Tibial artery (tissue), 4 donors: ENCODE data around the gene ICE1.

ENCODE experiments used
- DNase-seq, 2 donors: peaks; one replicate each; pipeline ENCODE4 v3.0.0-alpha.2; 2019
- H3K27ac ChIP-seq, 2 donors: fragments of 200-600 bp; sonication (generic) in 1 of 2; 1 replicate in 1 of 2; 2 replicates in 1 of 2; pipeline ENCODE4 v1.5.1; 2018 to 2019; ENCODE audit warnings: mild to moderate bottlenecking in 1 of 2
- H3K27me3 ChIP-seq, 2 donors: fragments of 200-600 bp; sonication (generic) in 1 of 2; one replicate each; pipeline versions ENCODE4 v1.5.1 to v1.6.0; 2016 to 2019
- H3K36me3 ChIP-seq, 3 donors: fragments of 200-600 bp; sonication (generic) in 2 of 3; one replicate each; pipeline ENCODE4 v1.5.1; 2016 to 2019; ENCODE audit warnings: mild to moderate bottlenecking in 2 of 3
- H3K4me1 ChIP-seq, 4 donors: fragments of 200-600 bp; sonication (generic) in 2 of 4; 1 replicate in 3 of 4; 2 replicates in 1 of 4; pipeline ENCODE4 v1.5.1; 2016 to 2019
- H3K4me3 ChIP-seq, 2 donors: fragments of 200-600 bp; sonication (generic) in 1 of 2; 1 replicate in 1 of 2; 2 replicates in 1 of 2; pipeline ENCODE4 v1.5.1; 2018 to 2019; ENCODE audit warnings: mild to moderate bottlenecking in 2 of 2
- H3K9me3 ChIP-seq, 3 donors: fragments of 200-600 bp; sonication (generic) in 1 of 3; one replicate each; pipeline ENCODE4 v1.5.1; 2016 to 2019
- intact Hi-C: fragments of 100-400 bp; cut with DNase I; formaldehyde crosslinking; loops from one replicate; pipeline ENCODE4 v1.15.0; 2023; ENCODE audit warnings: low total_unique reads
- TF ChIP-seq, protein P1 (sequence below), 2 experiments: fragments of 200-600 bp in 1 of 2; fragments of 450-650 bp in 1 of 2; IDR thresholded peaks; one replicate each; pipeline ENCODE4 v1.5.1; 2017 to 2019; ENCODE audit warnings: antibody characterized with exemption in 2 of 2, mild to moderate bottlenecking in 1 of 2, moderate library complexity in 1 of 2

The ICE1 gene

DNA sequence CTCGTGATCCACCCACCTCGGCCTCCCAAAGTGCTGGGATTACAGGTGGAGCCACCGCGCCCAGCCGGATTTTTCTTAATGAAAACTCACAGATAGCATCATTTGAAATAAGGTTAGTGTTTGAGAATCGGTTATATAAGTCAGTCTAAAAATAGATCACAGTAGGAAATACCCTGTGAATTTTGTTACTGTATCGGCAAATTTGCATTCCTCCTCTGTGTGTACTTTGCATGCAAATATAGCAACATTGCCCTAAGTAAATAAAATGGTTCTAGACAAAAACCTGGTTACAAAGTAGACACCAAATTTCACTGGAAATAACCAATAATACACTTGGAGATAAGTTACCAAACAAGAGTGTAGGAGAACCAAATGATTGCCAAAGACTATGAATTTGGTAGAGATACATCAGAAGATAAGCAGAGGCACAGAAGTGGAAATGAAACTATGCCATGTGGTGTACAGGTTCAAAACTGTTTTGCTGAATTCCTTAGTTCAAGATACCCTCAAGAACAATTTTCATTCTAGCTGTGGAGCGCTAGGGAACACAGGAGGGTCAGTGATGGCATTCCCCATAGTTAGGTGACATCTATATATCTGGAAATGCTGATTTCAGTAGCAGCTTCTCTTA, 58.1 kb downstream of the ICE1 start:
- no peak for DNase-seq
- Histone ChIP-seq H3K4me3 (no peak overlapping the region), H3K4me1 (no peaks in the 10 kb centered on the region), H3K9me3 (no peaks in the 10 kb centered on the region), H3K36me3 (peaks cover 20 to 42% (median 23%) of the 10 kb centered on the region in 3 donors), H3K27me3 (no peaks in the 10 kb centered on the region), H3K27ac (no peak overlapping the region)
- intact Hi-C loops, result no loop called here
- TF ChIP-seq, protein P1, sequence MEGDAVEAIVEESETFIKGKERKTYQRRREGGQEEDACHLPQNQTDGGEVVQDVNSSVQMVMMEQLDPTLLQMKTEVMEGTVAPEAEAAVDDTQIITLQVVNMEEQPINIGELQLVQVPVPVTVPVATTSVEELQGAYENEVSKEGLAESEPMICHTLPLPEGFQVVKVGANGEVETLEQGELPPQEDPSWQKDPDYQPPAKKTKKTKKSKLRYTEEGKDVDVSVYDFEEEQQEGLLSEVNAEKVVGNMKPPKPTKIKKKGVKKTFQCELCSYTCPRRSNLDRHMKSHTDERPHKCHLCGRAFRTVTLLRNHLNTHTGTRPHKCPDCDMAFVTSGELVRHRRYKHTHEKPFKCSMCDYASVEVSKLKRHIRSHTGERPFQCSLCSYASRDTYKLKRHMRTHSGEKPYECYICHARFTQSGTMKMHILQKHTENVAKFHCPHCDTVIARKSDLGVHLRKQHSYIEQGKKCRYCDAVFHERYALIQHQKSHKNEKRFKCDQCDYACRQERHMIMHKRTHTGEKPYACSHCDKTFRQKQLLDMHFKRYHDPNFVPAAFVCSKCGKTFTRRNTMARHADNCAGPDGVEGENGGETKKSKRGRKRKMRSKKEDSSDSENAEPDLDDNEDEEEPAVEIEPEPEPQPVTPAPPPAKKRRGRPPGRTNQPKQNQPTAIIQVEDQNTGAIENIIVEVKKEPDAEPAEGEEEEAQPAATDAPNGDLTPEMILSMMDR (IDR thresholded peaks at IDR 0.05), result no peak

GRCh38 chr5:5481206-5481605, 58.7 kb downstream of the ICE1 start:
- Histone ChIP-seq H3K9me3 (no peaks in the 10 kb centered on the region), H3K27ac (no peak overlapping the region), H3K36me3 (peaks cover 14 to 40% (median 19%) of the 10 kb centered on the region in 3 donors), H3K27me3 (no peaks in the 10 kb centered on the region), H3K4me3 (no peak overlapping the region), H3K4me1 (no peaks in the 10 kb centered on the region)
- intact Hi-C loops, result no loop called here
- DNase-seq, result no peak
- TF ChIP-seq, protein P1 (IDR thresholded peaks at IDR 0.05), result no peak

GRCh38 chr5:5481633-5482032, 59.2 kb downstream of the ICE1 start:
- Histone ChIP-seq H3K9me3 (no peaks in the 10 kb centered on the region), H3K27ac (no peak overlapping the region), H3K4me1 (no peaks in the 10 kb centered on the region), H3K4me3 (no peak overlapping the region), H3K36me3 (peaks cover 9 to 40% (median 15%) of the 10 kb centered on the region in 3 donors), H3K27me3 (no peaks in the 10 kb centered on the region)
- TF ChIP-seq, protein P1 (IDR thresholded peaks at IDR 0.05), result no peak
- intact Hi-C loops, result no loop called here
- no peak for DNase-seq

- H3K4me1 ChIP-seq, result no peaks in the 10 kb centered on the region
- H3K9me3 ChIP-seq, result no peaks in the 10 kb centered on the region
- no peak overlapping the region for H3K4me3 ChIP-seq
- H3K27me3 ChIP-seq, result no peaks in the 10 kb centered on the region
- peaks cover 0 to 36% (median 5%) of the 10 kb centered on the region in 3 donors for H3K36me3 ChIP-seq
- TF ChIP-seq, protein P1 (IDR thresholded peaks at IDR 0.05), result no peak
- DNase-seq, result no peak
- no peak overlapping the region for H3K27ac ChIP-seq
- intact Hi-C loops, result no loop called here
Observed at GRCh38 chr5:5483350-5483749, 60.9 kb downstream of the ICE1 start.

DNA sequence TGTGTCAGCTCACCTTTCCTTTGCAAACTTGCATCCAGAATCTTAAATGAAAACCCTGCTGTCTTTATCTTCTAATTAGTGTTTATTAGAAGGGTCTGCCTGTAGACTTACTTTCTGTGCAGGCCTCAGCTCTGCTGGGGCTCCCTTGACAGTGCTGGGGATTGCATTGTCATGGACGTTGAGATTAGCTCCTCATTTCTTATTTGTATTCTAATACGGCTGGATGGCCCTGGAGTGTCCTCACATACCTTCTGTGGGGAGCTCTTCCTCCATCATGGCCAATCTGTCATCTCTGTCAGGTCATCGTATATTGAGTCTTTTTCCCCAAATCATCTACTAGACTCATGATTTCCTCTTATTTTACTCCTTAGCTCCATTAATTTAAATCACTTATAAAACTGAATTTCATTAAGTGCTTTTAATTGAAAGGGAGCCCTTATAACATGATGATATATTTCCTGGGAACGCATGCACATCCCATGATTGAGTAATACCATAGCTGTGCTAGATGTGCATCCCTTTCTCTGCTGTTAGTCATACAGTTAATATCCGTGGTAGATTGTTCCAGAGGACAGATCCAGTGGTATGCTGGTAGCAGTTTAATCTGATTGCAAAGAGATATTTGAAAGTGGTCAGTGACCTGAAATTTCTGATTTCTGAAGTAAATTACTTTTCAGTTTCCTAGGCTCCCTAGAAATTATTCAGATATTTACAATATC, 61.6 kb downstream of the ICE1 start:
- no peak for DNase-seq
- TF ChIP-seq, protein P1 (IDR thresholded peaks at IDR 0.05), result no peak
- no peaks in the 10 kb centered on the region for H3K9me3 ChIP-seq
- no peak overlapping the region for H3K4me3 ChIP-seq
- no peaks in the 10 kb centered on the region for H3K4me1 ChIP-seq
- no peak overlapping the region for H3K27ac ChIP-seq
- peaks cover 0 to 39% (median 5%) of the 10 kb centered on the region in 3 donors for H3K36me3 ChIP-seq
- H3K27me3 ChIP-seq, result no peaks in the 10 kb centered on the region
- intact Hi-C loops, result no loop called here
